WTC11 (cell line): ENCODE results near the gene ILDR2.

Experiments used
- CBFB ChIP-seq: sonication (generic); formaldehyde crosslinking; IDR thresholded peaks from 2 replicates; pipeline ENCODE4 v1.8.1; 2022; ENCODE audit warnings: mild to moderate bottlenecking, low read depth, missing genetic modification reagents
- CTCF ChIP-seq: fragments of 200-600 bp; IDR thresholded peaks from 2 replicates; pipeline ENCODE4 v1.8.0; 2022; ENCODE audit warnings: antibody characterized with exemption
- EMX1 ChIP-seq: fragments of 250-450 bp; sonication (Bioruptor Pico); IDR thresholded peaks from 2 replicates; pipeline ENCODE4 v1.8.0; 2021; ENCODE audit warnings: mild to moderate bottlenecking
- GTF2I ChIP-seq: fragments of 250-450 bp; sonication (Bioruptor Pico); conservative IDR thresholded peaks from 2 replicates; pipeline ENCODE4 v1.4.0; 2021; ENCODE audit warnings: mild to moderate bottlenecking
- RELA ChIP-seq: sonication (generic); formaldehyde crosslinking; IDR thresholded peaks from 2 replicates; pipeline ENCODE4 v1.8.1; 2022; ENCODE audit warnings: missing genetic modification reagents, mild to moderate bottlenecking, borderline replicate concordance
- TCF7 ChIP-seq: sonication (generic); formaldehyde crosslinking; IDR thresholded peaks from 2 replicates; pipeline ENCODE4 v1.8.0; 2022; ENCODE audit warnings: mild to moderate bottlenecking, low read depth, missing genetic modification reagents, moderate library complexity
- TP53 ChIP-seq: sonication (generic); formaldehyde crosslinking; IDR thresholded peaks from 2 replicates; pipeline ENCODE4 v1.8.1; 2023; ENCODE audit warnings: mild to moderate bottlenecking, missing genetic modification reagents
- ZNF317 ChIP-seq: sonication (generic); formaldehyde crosslinking; IDR thresholded peaks from 2 replicates; pipeline ENCODE4 v1.8.1; 2023; ENCODE audit warnings: low read depth, mild to moderate bottlenecking, moderate library complexity, missing genetic modification reagents, borderline replicate concordance
- TF ChIP-seq, protein P1 (sequence below): sonication (generic); formaldehyde crosslinking; IDR thresholded peaks from 2 replicates; pipeline ENCODE4 v1.8.1; 2023; ENCODE audit warnings: mild to moderate bottlenecking, missing genetic modification reagents

- TF ChIP-seq CTCF (no peak), ZNF317 (CRISPR knock-in tag) (no peak), GTF2I (CRISPR knock-in tag) (no peak), TP53 (CRISPR knock-in tag) (no peak), TCF7 (CRISPR knock-in tag) (no peak), CBFB (CRISPR knock-in tag) (no peak), RELA (CRISPR knock-in tag) (no peak), EMX1 (no peak)
- TF ChIP-seq, protein P1, sequence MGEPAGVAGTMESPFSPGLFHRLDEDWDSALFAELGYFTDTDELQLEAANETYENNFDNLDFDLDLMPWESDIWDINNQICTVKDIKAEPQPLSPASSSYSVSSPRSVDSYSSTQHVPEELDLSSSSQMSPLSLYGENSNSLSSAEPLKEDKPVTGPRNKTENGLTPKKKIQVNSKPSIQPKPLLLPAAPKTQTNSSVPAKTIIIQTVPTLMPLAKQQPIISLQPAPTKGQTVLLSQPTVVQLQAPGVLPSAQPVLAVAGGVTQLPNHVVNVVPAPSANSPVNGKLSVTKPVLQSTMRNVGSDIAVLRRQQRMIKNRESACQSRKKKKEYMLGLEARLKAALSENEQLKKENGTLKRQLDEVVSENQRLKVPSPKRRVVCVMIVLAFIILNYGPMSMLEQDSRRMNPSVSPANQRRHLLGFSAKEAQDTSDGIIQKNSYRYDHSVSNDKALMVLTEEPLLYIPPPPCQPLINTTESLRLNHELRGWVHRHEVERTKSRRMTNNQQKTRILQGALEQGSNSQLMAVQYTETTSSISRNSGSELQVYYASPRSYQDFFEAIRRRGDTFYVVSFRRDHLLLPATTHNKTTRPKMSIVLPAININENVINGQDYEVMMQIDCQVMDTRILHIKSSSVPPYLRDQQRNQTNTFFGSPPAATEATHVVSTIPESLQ: no peak
Measured at GRCh38 chr1:166999500-167000055, 24.2 kb upstream of the ILDR2 start.
